A549 (cell line): Measurements from ENCODE around the gene HRG. TPM values are rescaled to one million over a fixed set of nuclear protein-coding genes. Genes with fewer than 3 reads are reported as not detected.
"Not testable (repeated sequence)": the region's sequence is repeated elsewhere in the genome, so short reads cannot be mapped to it uniquely, and the experiment has no call there.

Experiments
- ATAC-seq, 2 experiments: fragments of 200-7000 bp in 1 of 2; fragments of >200 bp in 1 of 2; cut with Nextera tagmentation in 1 of 2; cut with Tn5 transposase in 1 of 2; 3 replicates each; pipeline versions ENCODE4 v1.8.0 to v1.9.1; 2018 to 2020; ENCODE audit warnings: mild to moderate bottlenecking in 1 of 2, moderate library complexity in 1 of 2
- CTCF ChIA-PET: fragments of 300-600 bp; sonication (Branson Sonifier 250); formaldehyde crosslinking; extraction: SDS; loops from one replicate; lab custom pipeline; 2021; ENCODE audit warnings: antibody characterized with exemption, inconsistent platforms; lab: Yijun Ruan, JAX
- POLR2A ChIA-PET: fragments of 350-600 bp; formaldehyde crosslinking; extraction: SDS; loops from one replicate; lab custom pipeline; 2021; ENCODE audit warnings: antibody characterized with exemption, inconsistent platforms; lab: Yijun Ruan, JAX
- DNase-seq, 2 experiments: peaks; one replicate each; pipeline versions ENCODE4 v3.0.0 to v3.0.0-alpha.2; 2011 to 2016; ENCODE audit warnings: low read depth in 1 of 2, low spot score in 1 of 2
- FAIRE-seq: peaks from 2 replicates; lab custom pipeline; 2011; peaks lifted over from hg19 to GRCh38; lab: Jason Lieb, UNC
- H3K27ac ChIP-seq, 2 experiments: fragments of >200 bp; sonication (Bioruptor Twin); formaldehyde crosslinking; 3 replicates each; pipeline ENCODE4 v1.5.1; 2016 to 2017
- H3K4me1 ChIP-seq: fragments of >200 bp; sonication (Bioruptor Twin); formaldehyde crosslinking; 3 replicates; pipeline ENCODE4 v1.6.1; 2016
- H3K4me2 ChIP-seq: fragments of >200 bp; sonication (Bioruptor Twin); formaldehyde crosslinking; 3 replicates; pipeline ENCODE4 v1.6.1; 2016
- H3K4me3 ChIP-seq: fragments of >200 bp; sonication (Bioruptor Twin); formaldehyde crosslinking; 3 replicates; pipeline ENCODE4 v1.5.1; 2016
- H3K9me3 ChIP-seq: fragments of >200 bp; sonication (Bioruptor Twin); formaldehyde crosslinking; 3 replicates; pipeline ENCODE4 v1.6.1; 2016
- CEBPB ChIP-seq, 2 experiments: fragments of >200 bp in 1 of 2; sonication (Bioruptor Twin) in 1 of 2; formaldehyde crosslinking in 1 of 2; IDR thresholded peaks; 2 replicates each; pipeline ENCODE4 v1.6.1; 2012 to 2016
- EHMT2 ChIP-seq: fragments of 200-600 bp; sonication (generic); IDR thresholded peaks from 2 replicates; pipeline ENCODE4 v1.6.1; 2016; ENCODE audit warnings: antibody characterized with exemption, low read depth, mild to moderate bottlenecking, moderate library complexity
- EP300 ChIP-seq, 2 experiments: fragments of >200 bp; sonication (Bioruptor Twin); formaldehyde crosslinking; IDR thresholded peaks; 2 replicates in 1 of 2; 3 replicates in 1 of 2; pipeline ENCODE4 v1.6.1; 2016 to 2017
- ESRRA ChIP-seq: fragments of 150-350 bp; IDR thresholded peaks from 2 replicates; pipeline ENCODE4 v1.6.1; 2014; ENCODE audit warnings: mild to moderate bottlenecking, low read length, borderline replicate concordance
- FOSB ChIP-seq: fragments of 250-450 bp; sonication (Bioruptor Pico); IDR thresholded peaks from 2 replicates; pipeline ENCODE4 v1.5.0; 2020; ENCODE audit warnings: mild to moderate bottlenecking, moderate library complexity
- FOSL2 ChIP-seq, 2 experiments: fragments of 450-650 bp in 1 of 2; fragments of >200 bp in 1 of 2; sonication (Bioruptor Twin) in 1 of 2; formaldehyde crosslinking; IDR thresholded peaks; 2 replicates each; pipeline versions ENCODE4 v1.5.0 to v1.6.1; 2016 to 2020; ENCODE audit warnings: mild to moderate bottlenecking in 1 of 2, moderate library complexity in 1 of 2
- GATA3 ChIP-seq: IDR thresholded peaks from 2 replicates; pipeline ENCODE4 v1.6.1; 2012; ENCODE audit warnings: borderline replicate concordance
- HDAC2 ChIP-seq: fragments of 200-600 bp; sonication (generic); IDR thresholded peaks from 2 replicates; pipeline ENCODE4 v1.6.1; 2016
- HMGXB4 ChIP-seq: fragments of 250-450 bp; sonication (Bioruptor Pico); IDR thresholded peaks from 2 replicates; pipeline ENCODE4 v1.5.0; 2021; ENCODE audit warnings: mild to moderate bottlenecking, moderate library complexity, borderline replicate concordance
- HOXA7 ChIP-seq: fragments of 250-450 bp; sonication (Bioruptor Pico); IDR thresholded peaks from 2 replicates; pipeline ENCODE4 v1.5.0; 2020; ENCODE audit warnings: mild to moderate bottlenecking, moderate library complexity
- HOXB13 ChIP-seq: fragments of 250-450 bp; sonication (Bioruptor Pico); IDR thresholded peaks from 2 replicates; pipeline ENCODE4 v1.5.0; 2020; ENCODE audit warnings: low read depth, mild to moderate bottlenecking, moderate library complexity
- JUN ChIP-seq, 2 experiments: fragments of >200 bp; sonication (Bioruptor Twin); formaldehyde crosslinking; IDR thresholded peaks; 2 replicates in 1 of 2; 3 replicates in 1 of 2; pipeline ENCODE4 v1.6.1; 2016 to 2017
- NPAS2 ChIP-seq: fragments of 250-450 bp; sonication (Bioruptor Pico); IDR thresholded peaks from 2 replicates; pipeline ENCODE4 v1.8.0; 2022; ENCODE audit warnings: mild to moderate bottlenecking, moderate library complexity, borderline replicate concordance
- NR3C1 ChIP-seq: fragments of >200 bp; sonication (Bioruptor Twin); formaldehyde crosslinking; IDR thresholded peaks from 3 replicates; pipeline ENCODE4 v1.6.1; 2017
- PBX3 ChIP-seq: IDR thresholded peaks from 2 replicates; pipeline ENCODE4 v1.6.1; 2012
- PHF8 ChIP-seq: fragments of 200-600 bp; sonication (generic); IDR thresholded peaks from 2 replicates; pipeline ENCODE4 v1.6.1; 2016; ENCODE audit warnings: low read depth, mild to moderate bottlenecking, antibody characterized with exemption, moderate library complexity, borderline replicate concordance
- RAD21 ChIP-seq, 2 experiments: fragments of >200 bp in 1 of 2; sonication (Bioruptor Twin) in 1 of 2; formaldehyde crosslinking in 1 of 2; IDR thresholded peaks in 1 of 2; conservative IDR thresholded peaks in 1 of 2; 2 replicates in 1 of 2; 3 replicates in 1 of 2; pipeline ENCODE4 v1.6.1; 2012 to 2018; ENCODE audit warnings: inconsistent platforms in 1 of 2
- REST ChIP-seq: fragments of 200-600 bp; sonication (generic); IDR thresholded peaks from 2 replicates; pipeline ENCODE4 v1.6.1; 2016; ENCODE audit warnings: antibody characterized with exemption, mild to moderate bottlenecking, moderate library complexity
- TP53 ChIP-seq: fragments of 250-450 bp; sonication (Bioruptor Pico); IDR thresholded peaks from 2 replicates; pipeline ENCODE4 v1.5.0; 2021; ENCODE audit warnings: mild to moderate bottlenecking, moderate library complexity
- USF2 ChIP-seq: fragments of 450-650 bp; IDR thresholded peaks from 2 replicates; pipeline ENCODE4 v1.6.1; 2014; ENCODE audit warnings: antibody characterized with exemption
- ZC3H11A ChIP-seq: fragments of 450-650 bp; IDR thresholded peaks from 2 replicates; pipeline ENCODE4 v1.6.1; 2014; ENCODE audit warnings: antibody characterized with exemption, mild to moderate bottlenecking
- ZFP36 ChIP-seq: fragments of 450-650 bp; IDR thresholded peaks from 2 replicates; pipeline ENCODE4 v1.6.1; 2014; ENCODE audit warnings: borderline replicate concordance; ENCODE audit not compliant: partially characterized antibody
- WGBS: methylation state at CpG from one replicate; pipeline ENCODE4 v1.1.6; 2017; ENCODE audit errors: missing lambda C conversion rate; 5-methylcytosine and 5-hydroxymethylcytosine counted together
- polyA plus RNA-seq, 4 experiments: library from polyadenylated mRNA; depleted of rRNA in 3 of 4; stranded (reverse); fragments of >200 nt; fragmentation: RNase III in 1 of 4; extraction: RNeasy Plus Mini Kit Qiagen cat#74134 plus additional on column Dnase treatment in 1 of 4; gene quantifications; 2 replicates in 3 of 4; 3 replicates in 1 of 4; pipeline ENCODE4 v1.2.3, GENCODE V29; 2011 to 2017
- TF ChIP-seq, protein P1 (sequence below): fragments of >200 bp; sonication (Bioruptor Twin); formaldehyde crosslinking; IDR thresholded peaks from 3 replicates; pipeline ENCODE4 v1.6.1; 2016

The HRG gene
- polyA plus RNA-seq, 2 of the 4 experiments (the other 2 are of a cell fraction): not detected

DNA sequence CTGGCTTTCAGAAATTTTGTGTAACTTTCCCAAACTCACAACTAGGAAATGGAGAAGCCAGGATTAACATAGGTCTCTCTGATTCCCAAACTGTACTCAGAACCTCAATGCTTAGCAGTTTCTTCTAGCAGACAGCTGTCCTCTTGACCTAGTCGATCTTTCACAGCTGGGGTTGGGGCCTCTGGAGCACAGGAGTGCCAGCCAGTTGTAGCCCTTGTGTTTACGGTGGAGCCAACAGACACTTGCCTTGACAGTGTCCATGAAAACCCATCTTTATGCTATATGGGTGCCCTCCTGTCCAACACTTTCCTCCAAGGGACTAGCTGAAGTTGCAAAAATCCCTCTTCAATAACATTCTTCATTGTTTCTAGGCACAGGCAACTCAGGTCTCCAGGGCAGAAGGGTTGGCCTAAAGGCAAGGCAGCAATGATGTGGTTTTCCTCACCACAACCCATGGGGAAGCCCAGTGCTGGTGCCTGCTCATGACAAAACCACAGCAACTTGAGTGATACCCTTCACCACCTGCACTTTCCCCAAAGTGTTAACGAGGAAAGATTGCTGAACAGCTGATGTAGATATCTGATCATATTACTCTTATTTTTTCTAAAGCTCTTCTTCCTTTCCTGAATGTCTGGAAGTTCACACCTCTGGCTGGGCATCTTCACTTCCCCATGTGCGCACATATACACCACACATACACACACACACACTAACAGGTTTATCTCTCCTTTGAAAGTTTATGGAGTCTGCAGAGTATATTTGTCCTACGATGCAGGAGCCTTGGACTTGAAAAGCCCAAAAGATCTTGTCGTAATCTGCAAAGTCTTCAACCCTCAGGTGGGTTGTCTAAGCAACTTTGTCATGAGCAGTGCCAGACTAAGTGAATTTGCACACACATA, 40.3 kb downstream of the HRG start:
- no peak overlapping the region for H3K27ac ChIP-seq
- H3K4me2 ChIP-seq: no peak overlapping the region
- DNase-seq: no peak
- ATAC-seq: no peak
- no peak for FAIRE-seq
- TF ChIP-seq RAD21 (conservative IDR thresholded peaks at IDR 0.05 in 1 of 2, IDR thresholded peaks at IDR 0.05 in 1 of 2): no peak
- TF ChIP-seq EHMT2: no peak
- TF ChIP-seq ESRRA: no peak
- no peak for TF ChIP-seq NR3C1
- TF ChIP-seq, protein P1, sequence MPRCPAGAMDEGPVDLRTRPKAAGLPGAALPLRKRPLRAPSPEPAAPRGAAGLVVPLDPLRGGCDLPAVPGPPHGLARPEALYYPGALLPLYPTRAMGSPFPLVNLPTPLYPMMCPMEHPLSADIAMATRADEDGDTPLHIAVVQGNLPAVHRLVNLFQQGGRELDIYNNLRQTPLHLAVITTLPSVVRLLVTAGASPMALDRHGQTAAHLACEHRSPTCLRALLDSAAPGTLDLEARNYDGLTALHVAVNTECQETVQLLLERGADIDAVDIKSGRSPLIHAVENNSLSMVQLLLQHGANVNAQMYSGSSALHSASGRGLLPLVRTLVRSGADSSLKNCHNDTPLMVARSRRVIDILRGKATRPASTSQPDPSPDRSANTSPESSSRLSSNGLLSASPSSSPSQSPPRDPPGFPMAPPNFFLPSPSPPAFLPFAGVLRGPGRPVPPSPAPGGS: no peak
- no peak for TF ChIP-seq GATA3
- TF ChIP-seq USF2: no peak
- TF ChIP-seq PBX3: no peak
- TF ChIP-seq TP53: no peak
- no peak for TF ChIP-seq CEBPB (IDR thresholded peaks at IDR 0.05)
- no peak for TF ChIP-seq EP300 (IDR thresholded peaks at IDR 0.05)
- TF ChIP-seq HMGXB4: no peak
- TF ChIP-seq HDAC2: no peak
- no peak for TF ChIP-seq ZFP36
- no peak for TF ChIP-seq NPAS2 (CRISPR knock-in tag)
- no peak for TF ChIP-seq HOXA7 (CRISPR knock-in tag)
- no peak for TF ChIP-seq PHF8
- no peak for TF ChIP-seq FOSL2 (IDR thresholded peaks at IDR 0.05)
- no peak for TF ChIP-seq FOSL2 (CRISPR knock-in tag; IDR thresholded peaks at IDR 0.05)
- TF ChIP-seq HOXB13 (CRISPR knock-in tag): no peak
- TF ChIP-seq ZC3H11A: no peak
- H3K4me3 ChIP-seq: no peak overlapping the region
- H3K4me1 ChIP-seq: no peaks in the 10 kb centered on the region
- no peaks in the 10 kb centered on the region for H3K9me3 ChIP-seq
- 58% methylated on average over 6 of the region's 6 CpGs for WGBS
- POLR2A ChIA-PET: no interaction called here
- CTCF ChIA-PET: interaction anchor here (0.6 kb wide), 1 partner anchor 974 kb away, joined by 3 read pairs; no protein-coding TSS in a partner anchor

DNA sequence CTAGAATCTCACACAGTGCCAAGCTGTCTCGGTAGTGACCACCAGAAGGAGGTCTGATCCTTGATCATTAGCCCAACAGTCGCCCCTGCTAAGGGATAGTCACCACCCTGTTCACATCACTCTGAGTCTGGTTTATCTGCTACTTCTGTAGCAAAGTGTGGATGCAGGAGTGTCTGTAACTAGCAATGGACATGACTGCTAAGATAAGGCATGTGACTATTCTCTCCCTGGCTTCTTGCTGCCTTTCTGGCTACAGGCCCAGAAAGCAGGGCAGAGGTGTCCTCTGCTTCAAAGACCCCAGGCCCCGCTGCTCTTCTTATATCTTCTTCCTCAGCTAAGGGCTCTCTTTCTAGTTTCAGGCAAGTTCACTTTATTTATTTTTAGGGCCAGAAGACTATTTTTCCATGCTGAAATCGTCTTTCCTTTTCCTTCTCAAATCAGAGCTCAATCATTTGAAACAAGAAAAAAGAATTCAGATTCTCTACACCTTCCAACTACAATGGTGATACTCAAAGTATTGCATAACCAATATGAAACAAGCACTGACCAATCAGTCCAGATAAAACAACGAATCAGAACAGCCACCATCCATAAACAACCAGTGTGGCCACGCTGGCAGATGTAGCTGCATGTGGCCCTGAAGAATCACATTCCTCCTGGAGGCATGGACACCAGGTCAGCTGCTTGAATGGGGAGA, 43.3 kb downstream of the HRG start:
- no peak for TF ChIP-seq FOSB (CRISPR knock-in tag)
- no peak for TF ChIP-seq JUN (IDR thresholded peaks at IDR 0.05)
- no peak for TF ChIP-seq GATA3
- TF ChIP-seq EHMT2: no peak
- TF ChIP-seq REST: no peak
- ChIA-PET CTCF (no interaction called here), POLR2A (no interaction called here)
- DNase-seq: no peak
- WGBS: 47% methylated on average over 6 of the region's 6 CpGs
- no peak for FAIRE-seq
- H3K9me3 ChIP-seq: no peaks in the 10 kb centered on the region
- no peak overlapping the region for H3K27ac ChIP-seq
- ATAC-seq: no peak
- H3K4me3 ChIP-seq: no peak overlapping the region
- no peaks in the 10 kb centered on the region for H3K4me1 ChIP-seq
- H3K4me2 ChIP-seq: no peak overlapping the region

GRCh38 chr3:186710694-186711093, 44.9 kb downstream of the HRG start:
- 73% methylated on average over 4 of the region's 4 CpGs for WGBS
- FAIRE-seq, DNase-seq, POLR2A ChIA-PET, H3K27ac ChIP-seq, H3K4me1 ChIP-seq, H3K4me3 ChIP-seq, ATAC-seq, CTCF ChIA-PET, H3K4me2 ChIP-seq, H3K9me3 ChIP-seq: not testable (repeated sequence)
